GM23338 (cell line): ENCODE results near the gene KDM4B. TPM values are rescaled to one million over a fixed set of nuclear protein-coding genes. Genes with fewer than 3 reads are reported as not detected.

Experiments used
- ATAC-seq: fragments of 200-7000 bp; cut with Tn5 transposase; 3 replicates; pipeline ENCODE4 v1.9.1; 2020
- DNase-seq: peaks from one replicate; pipeline ENCODE4 v3.0.0-alpha.2; 2015; ENCODE audit warnings: low spot score
- H2AFZ ChIP-seq: fragments of 200-600 bp; sonication (generic); 2 replicates; pipeline ENCODE4 v1.8.0; 2016; ENCODE audit warnings: antibody characterized with exemption, mild to moderate bottlenecking, moderate library complexity
- H3F3A ChIP-seq: fragments of 200-600 bp; sonication (generic); replicated peaks from 2 replicates; pipeline ENCODE4 v1.8.0; 2017; ENCODE audit warnings: antibody characterized with exemption, mixed run types, low read depth
- H3K27ac ChIP-seq: fragments of 200-600 bp; sonication (generic); 2 replicates; pipeline ENCODE4 v1.6.1; 2016; ENCODE audit warnings: low read depth
- H3K27me3 ChIP-seq: fragments of 200-600 bp; sonication (generic); 2 replicates; pipeline ENCODE4 v1.8.0; 2016; ENCODE audit warnings: mild to moderate bottlenecking, mixed run types, moderate library complexity; ENCODE audit not compliant: insufficient read depth
- H3K36me3 ChIP-seq: fragments of 200-600 bp; sonication (generic); 2 replicates; pipeline ENCODE4 v1.8.0; 2016; ENCODE audit warnings: mild to moderate bottlenecking; ENCODE audit not compliant: insufficient read depth
- H3K4me1 ChIP-seq: fragments of 200-600 bp; sonication (generic); 2 replicates; pipeline ENCODE4 v1.8.0; 2016; ENCODE audit warnings: mild to moderate bottlenecking, moderate library complexity; ENCODE audit not compliant: insufficient read depth
- H3K4me2 ChIP-seq: fragments of 200-600 bp; sonication (generic); 2 replicates; pipeline ENCODE4 v1.7.1; 2017; ENCODE audit warnings: mixed run types
- H3K4me3 ChIP-seq: fragments of 200-600 bp; sonication (generic); 2 replicates; pipeline ENCODE4 v1.6.1; 2016; ENCODE audit warnings: mixed run types
- H3K79me2 ChIP-seq: fragments of 200-600 bp; sonication (generic); replicated peaks from 2 replicates; pipeline ENCODE4 v1.8.0; 2017; ENCODE audit warnings: mild to moderate bottlenecking; ENCODE audit not compliant: insufficient read depth
- H3K9me2 ChIP-seq: fragments of 200-600 bp; sonication (generic); 2 replicates; pipeline ENCODE4 v1.8.0; 2017; ENCODE audit not compliant: insufficient read depth
- H4K20me1 ChIP-seq: fragments of 200-600 bp; sonication (generic); replicated peaks from 2 replicates; pipeline ENCODE4 v1.8.0; 2017; ENCODE audit warnings: mild to moderate bottlenecking; ENCODE audit not compliant: insufficient read depth
- H3K27ac Mint-ChIP-seq: 2 replicates; pipeline ENCODE4 v1.8.0; 2020; ENCODE audit warnings: inconsistent platforms, mild to moderate bottlenecking, moderate library complexity, mixed read lengths
- H3K27me3 Mint-ChIP-seq: 3 replicates; pipeline ENCODE4 v1.8.0; 2022; ENCODE audit warnings: low read depth, mild to moderate bottlenecking, moderate library complexity, mixed read lengths, inconsistent platforms; ENCODE audit not compliant: insufficient read depth, poor library complexity
- H3K36me3 Mint-ChIP-seq: 3 replicates; pipeline ENCODE4 v1.8.0; 2021; ENCODE audit warnings: low read depth, mild to moderate bottlenecking, inconsistent platforms, moderate library complexity, mixed read lengths
- H3K4me1 Mint-ChIP-seq: 3 replicates; pipeline ENCODE4 v1.8.0; 2020; ENCODE audit warnings: mild to moderate bottlenecking, inconsistent platforms, mixed read lengths
- H3K4me3 Mint-ChIP-seq: 3 replicates; pipeline ENCODE4 v1.8.0; 2021; ENCODE audit warnings: moderate library complexity, mild to moderate bottlenecking, inconsistent platforms, mixed read lengths
- H3K9me3 Mint-ChIP-seq: 3 replicates; pipeline ENCODE4 v1.8.0; 2020; ENCODE audit warnings: moderate library complexity, mild to moderate bottlenecking, inconsistent platforms, mixed read lengths
- CTCF ChIP-seq, 2 experiments: fragments of 200-600 bp in 1 of 2; sonication (generic) in 1 of 2; conservative IDR thresholded peaks; 2 replicates each; pipeline versions ENCODE4 v1.5.1 to v1.6.1; 2016 to 2017; ENCODE audit warnings: antibody characterized with exemption in 2 of 2, low read depth in 2 of 2, mild to moderate bottlenecking in 2 of 2, moderate library complexity in 1 of 2
- EZH2 ChIP-seq: fragments of 200-600 bp; sonication (generic); IDR thresholded peaks from one replicate; pipeline ENCODE4 v1.8.0; 2017; ENCODE audit warnings: antibody characterized with exemption, mild to moderate bottlenecking, low read depth; ENCODE audit not compliant: unreplicated experiment
- REST ChIP-seq: IDR thresholded peaks from one replicate; pipeline ENCODE4 v1.6.1; 2018; ENCODE audit warnings: antibody characterized with exemption; ENCODE audit not compliant: unreplicated experiment
- STAT1 ChIP-seq: IDR thresholded peaks from one replicate; pipeline ENCODE4 v1.6.1; 2016; ENCODE audit warnings: antibody characterized with exemption; ENCODE audit not compliant: unreplicated experiment
- ZNF114 ChIP-seq: fragments of 250-450 bp; sonication (Bioruptor Pico); IDR thresholded peaks from 2 replicates; pipeline ENCODE4 v1.5.0; 2020; ENCODE audit warnings: mild to moderate bottlenecking, moderate library complexity
- ZNF462 ChIP-seq: fragments of 250-450 bp; sonication (Bioruptor Pico); IDR thresholded peaks from 2 replicates; pipeline ENCODE4 v1.5.0; 2020; ENCODE audit warnings: mild to moderate bottlenecking, moderate library complexity
- polyA plus RNA-seq: library from polyadenylated mRNA; unstranded; fragments of >200 nt; fragmentation: Nextera tagmentation; extraction: Ambion mirVana; gene quantifications from 2 replicates; pipeline ENCODE4 v1.2.1, GENCODE V29; 2016
- total RNA-seq: library from RNA; depleted of rRNA; stranded (reverse); fragments of >200 nt; shearing (Covaris generic); gene quantifications from 2 replicates; pipeline ENCODE4 v1.2.3, GENCODE V29; 2014

KDM4B gene
- total and polyA plus RNA-seq, 2 experiments from 2014 or later: 9.1 to 27.6 TPM

- Histone ChIP-seq H3K27ac (no peak overlapping the region), H3K79me2 (no peaks in the 10 kb centered on the region), H3K36me3 (no peaks in the 10 kb centered on the region), H3K4me3 (no peak overlapping the region), H4K20me1 (no peaks in the 10 kb centered on the region), H3F3A (no peaks in the 10 kb centered on the region), H3K27me3 (no peaks in the 10 kb centered on the region), H3K9me2 (no peaks in the 10 kb centered on the region), H3K4me1 (no peaks in the 10 kb centered on the region), H3K4me2 (no peak overlapping the region), H2AFZ (no peak overlapping the region)
- H3K36me3 Mint-ChIP-seq: no peaks in the 10 kb centered on the region; the same call in 2 of the 3 replicates
- no peaks in the 10 kb centered on the region; the same call in 2 of the 3 replicates for H3K9me3 Mint-ChIP-seq
- ATAC-seq (no peak), DNase-seq (no peak)
- no peak for TF ChIP-seq ZNF114
- no peak for TF ChIP-seq REST
- TF ChIP-seq CTCF (conservative IDR thresholded peaks at IDR 0.05; ENCODE audit: low read depth in 2 of 2): no peak
- TF ChIP-seq ZNF462 (CRISPR knock-in tag): no peak
- TF ChIP-seq EZH2: no peak
- TF ChIP-seq STAT1: no peak
- no peak overlapping the region for H3K27ac Mint-ChIP-seq
- H3K27me3 Mint-ChIP-seq: peaks cover 10% of the 10 kb centered on the region
- H3K4me3 Mint-ChIP-seq: no peak overlapping the region
- H3K4me1 Mint-ChIP-seq: no peaks in the 10 kb centered on the region; the same call in 2 of the 3 replicates
These were observed 204.1 kb downstream of the KDM4B start for GRCh38 chr19:5172859-5173630.
